ENCODE measurements around the gene GDF11.

Gene GDF11

GRCh38 chr12:55742719-55743405 lies at the start of gene GDF11:
GDF11 (plus strand) TSS chr12:55743122; CDS start chr12:55743317, 195 bp downstream.
- DNase-seq: peak; percentile 77

GRCh38 chr12:55693323-55694187 lies 49.4 kb upstream of the GDF11 start:
- no peak for DNase-seq

GRCh38 chr12:55694188-55694515 lies 48.8 kb upstream of the GDF11 start:
- DNase-seq: no peak

- no peak for DNase-seq
Measured at GRCh38 chr12:55694651-55695050, 48.3 kb upstream of the GDF11 start.

GRCh38 chr12:55695349-55695748 lies 47.6 kb upstream of the GDF11 start:
- no peak for DNase-seq

- DNase-seq: no peak
Measured at GRCh38 chr12:55696141-55696540, 46.8 kb upstream of the GDF11 start.

GRCh38 chr12:55696796-55697462 lies 46.0 kb upstream of the GDF11 start:
- DNase-seq: no peak

- no peak for DNase-seq
Measured at GRCh38 chr12:55697686-55698085, 45.2 kb upstream of the GDF11 start.

GRCh38 chr12:55698241-55698955 lies 44.5 kb upstream of the GDF11 start:
- DNase-seq: no peak

- DNase-seq: no peak
Measured at GRCh38 chr12:55698965-55699364, 44.0 kb upstream of the GDF11 start.

GRCh38 chr12:55699471-55700055 lies 43.4 kb upstream of the GDF11 start:
- DNase-seq: no peak

GRCh38 chr12:55700255-55701018 lies 42.5 kb upstream of the GDF11 start:
- no peak for DNase-seq

GRCh38 chr12:55702861-55703260 lies 40.1 kb upstream of the GDF11 start:
- DNase-seq: no peak

- no peak for DNase-seq
Measured at GRCh38 chr12:55703288-55703687, 39.6 kb upstream of the GDF11 start.

GRCh38 chr12:55703901-55704761 lies 38.8 kb upstream of the GDF11 start:
- DNase-seq: no peak

GRCh38 chr12:55704824-55705718 lies 37.9 kb upstream of the GDF11 start:
- DNase-seq: no peak

- DNase-seq: no peak
Measured at GRCh38 chr12:55705782-55706402, 37.0 kb upstream of the GDF11 start.

GRCh38 chr12:55706568-55707218 lies 36.2 kb upstream of the GDF11 start:
- DNase-seq: no peak

GRCh38 chr12:55707219-55707671 lies 35.7 kb upstream of the GDF11 start:
- DNase-seq: no peak

All from NCI-H510A (cell line).